Mesendoderm (in vitro differentiated cells): ENCODE measurements around the gene ARHGAP6.

Experiments used
- DNase-seq: peaks from one replicate; pipeline ENCODE4 v3.0.0; 2013
- H2AK5ac ChIP-seq: 2 replicates; pipeline ENCODE4 v1.6.1; 2013; ENCODE audit warnings: low read length, inconsistent platforms
- H2BK120ac ChIP-seq: 2 replicates; pipeline ENCODE4 v1.6.1; 2013; ENCODE audit warnings: low read depth, mild to moderate bottlenecking, low read length, moderate library complexity, mixed read lengths
- H2BK15ac ChIP-seq: replicated peaks from 2 replicates; pipeline ENCODE4 v1.6.1; 2013; ENCODE audit warnings: low read depth, mild to moderate bottlenecking, moderate library complexity
- H2BK5ac ChIP-seq: 2 replicates; pipeline ENCODE4 v1.6.1; 2013; ENCODE audit warnings: low read length, inconsistent platforms
- H3K18ac ChIP-seq: 2 replicates; pipeline ENCODE4 v1.6.1; 2013; ENCODE audit warnings: mild to moderate bottlenecking, low read length, mixed read lengths
- H3K23ac ChIP-seq: one replicate; pipeline ENCODE4 v1.6.1; 2013; ENCODE audit warnings: low read length
- H3K27ac ChIP-seq: 2 replicates; pipeline ENCODE4 v1.5.1; 2013; ENCODE audit warnings: low read depth, mild to moderate bottlenecking, inconsistent platforms, low read length, moderate library complexity
- H3K27me3 ChIP-seq: 2 replicates; pipeline ENCODE4 v1.6.1; 2013; ENCODE audit warnings: low read length, control low read depth, mild to moderate bottlenecking, inconsistent platforms; ENCODE audit not compliant: insufficient read depth, poor library complexity
- H3K36me3 ChIP-seq: 2 replicates; pipeline ENCODE4 v1.6.1; 2013; ENCODE audit warnings: low read length, inconsistent platforms; ENCODE audit not compliant: control insufficient read depth, insufficient read depth
- H3K4ac ChIP-seq: one replicate; pipeline ENCODE4 v1.6.1; 2013; ENCODE audit warnings: low read depth, mild to moderate bottlenecking, low read length, moderate library complexity
- H3K4me1 ChIP-seq: 2 replicates; pipeline ENCODE4 v1.6.1; 2013; ENCODE audit warnings: low read depth, low read length, inconsistent platforms; ENCODE audit not compliant: control insufficient read depth
- H3K4me2 ChIP-seq: 2 replicates; pipeline ENCODE4 v1.6.1; 2013; ENCODE audit warnings: low read length
- H3K4me3 ChIP-seq: 2 replicates; pipeline ENCODE4 v1.5.1; 2013; ENCODE audit warnings: mild to moderate bottlenecking, low read length
- H3K56ac ChIP-seq: one replicate; pipeline ENCODE4 v1.6.1; 2013; ENCODE audit warnings: low read length
- H3K79me1 ChIP-seq: 2 replicates; pipeline ENCODE4 v1.6.1; 2013; ENCODE audit warnings: low read length, inconsistent platforms
- H3K79me2 ChIP-seq: 2 replicates; pipeline ENCODE4 v1.6.1; 2013; ENCODE audit warnings: mild to moderate bottlenecking, low read length; ENCODE audit not compliant: control insufficient read depth, insufficient read depth
- H3K9ac ChIP-seq: 2 replicates; pipeline ENCODE4 v1.6.1; 2013; ENCODE audit warnings: low read length, inconsistent platforms
- H4K5ac ChIP-seq: one replicate; pipeline ENCODE4 v1.6.1; 2013; ENCODE audit warnings: low read length
- H4K8ac ChIP-seq: one replicate; pipeline ENCODE4 v1.6.1; 2013; ENCODE audit warnings: low read depth, mild to moderate bottlenecking, control low read depth, low read length, moderate library complexity
- WGBS: extraction: QIAGEN DNeasy Blood & Tissue Kit; methylation state at CpG from one replicate; pipeline ENCODE4 v1.1.7; 2013; ENCODE audit warnings: low lambda C conversion rate, missing lambda C conversion rate; ENCODE audit not compliant: insufficient coverage; ENCODE audit errors: extremely low coverage; 5-methylcytosine and 5-hydroxymethylcytosine counted together

The ARHGAP6 gene

GRCh38 chrX:11266573-11267003, 399.1 kb downstream of the ARHGAP6 start:
- Histone ChIP-seq H4K8ac (peak overlapping the region; percentile 56), H3K4me3 (no peak overlapping the region), H3K79me1 (no peaks in the 10 kb centered on the region), H2AK5ac (no peak overlapping the region), H4K5ac (no peak overlapping the region), H3K36me3 (no peaks in the 10 kb centered on the region), H3K4ac (no peak overlapping the region), H3K4me1 (no peaks in the 10 kb centered on the region), H3K18ac (no peak overlapping the region), H3K79me2 (no peaks in the 10 kb centered on the region), H3K56ac (no peak overlapping the region), H3K27me3 (no peaks in the 10 kb centered on the region), H3K9ac (no peak overlapping the region), H3K4me2 (no peak overlapping the region), H2BK15ac (no peak overlapping the region), H2BK120ac (no peak overlapping the region), H2BK5ac (no peak overlapping the region), H3K27ac (no peak overlapping the region), H3K23ac (no peak overlapping the region)
- DNase-seq: no peak
- no CpG with 5 or more reads among the region's 5 CpGs for WGBS

GRCh38 chrX:11265352-11265751, 400.4 kb downstream of the ARHGAP6 start:
- Histone ChIP-seq H3K27ac (no peak overlapping the region), H2BK15ac (no peak overlapping the region), H3K9ac (no peak overlapping the region), H3K27me3 (no peaks in the 10 kb centered on the region), H3K79me2 (no peaks in the 10 kb centered on the region), H2AK5ac (no peak overlapping the region), H3K18ac (no peak overlapping the region), H3K56ac (no peak overlapping the region), H3K4me2 (no peak overlapping the region), H2BK120ac (no peak overlapping the region), H3K36me3 (no peaks in the 10 kb centered on the region), H3K79me1 (no peaks in the 10 kb centered on the region), H2BK5ac (no peak overlapping the region), H3K23ac (no peak overlapping the region), H3K4me3 (no peak overlapping the region), H4K8ac (no peak overlapping the region), H3K4ac (no peak overlapping the region), H4K5ac (no peak overlapping the region), H3K4me1 (no peaks in the 10 kb centered on the region)
- no peak for DNase-seq
- no CpG with 5 or more reads among the region's 3 CpGs for WGBS

- H2BK120ac ChIP-seq: no peak overlapping the region
- no peak overlapping the region for H3K4me2 ChIP-seq
- no peak overlapping the region for H2AK5ac ChIP-seq
- no peak overlapping the region for H4K8ac ChIP-seq
- H3K4me1 ChIP-seq: no peaks in the 10 kb centered on the region
- H3K27me3 ChIP-seq: no peaks in the 10 kb centered on the region
- no peak for DNase-seq
- no peaks in the 10 kb centered on the region for H3K36me3 ChIP-seq
- no peak overlapping the region for H3K18ac ChIP-seq
- no peak overlapping the region for H4K5ac ChIP-seq
- H3K56ac ChIP-seq: no peak overlapping the region
- H2BK5ac ChIP-seq: no peak overlapping the region
- no peak overlapping the region for H3K4ac ChIP-seq
- no peak overlapping the region for H2BK15ac ChIP-seq
- no peak overlapping the region for H3K27ac ChIP-seq
- no peak overlapping the region for H3K4me3 ChIP-seq
- H3K79me1 ChIP-seq: no peaks in the 10 kb centered on the region
- no peak overlapping the region for H3K23ac ChIP-seq
- H3K79me2 ChIP-seq: no peaks in the 10 kb centered on the region
- no CpG with 5 or more reads among the region's 1 CpG for WGBS
- no peak overlapping the region for H3K9ac ChIP-seq
Observed at GRCh38 chrX:11264925-11265324, 400.8 kb downstream of the ARHGAP6 start.

GRCh38 chrX:11261260-11261659, 404.5 kb downstream of the ARHGAP6 start:
- H3K4me2 ChIP-seq: no peak overlapping the region
- H2AK5ac ChIP-seq: no peak overlapping the region
- H3K9ac ChIP-seq: no peak overlapping the region
- H3K4me1 ChIP-seq: no peaks in the 10 kb centered on the region
- no peak overlapping the region for H3K4me3 ChIP-seq
- H2BK15ac ChIP-seq: no peak overlapping the region
- no peak overlapping the region for H4K5ac ChIP-seq
- no peaks in the 10 kb centered on the region for H3K79me2 ChIP-seq
- WGBS: no CpG with 5 or more reads among the region's 1 CpG
- H3K18ac ChIP-seq: no peak overlapping the region
- no peak overlapping the region for H2BK120ac ChIP-seq
- H2BK5ac ChIP-seq: no peak overlapping the region
- no peak for DNase-seq
- no peak overlapping the region for H3K27ac ChIP-seq
- H3K36me3 ChIP-seq: no peaks in the 10 kb centered on the region
- no peak overlapping the region for H3K56ac ChIP-seq
- no peak overlapping the region for H3K23ac ChIP-seq
- H3K4ac ChIP-seq: no peak overlapping the region
- no peaks in the 10 kb centered on the region for H3K79me1 ChIP-seq
- H3K27me3 ChIP-seq: no peaks in the 10 kb centered on the region
- no peak overlapping the region for H4K8ac ChIP-seq

- Histone ChIP-seq H3K56ac (no peak overlapping the region), H2BK15ac (no peak overlapping the region), H3K4me1 (no peaks in the 10 kb centered on the region), H3K27me3 (no peaks in the 10 kb centered on the region), H3K4me2 (no peak overlapping the region), H4K8ac (no peak overlapping the region), H2BK120ac (no peak overlapping the region), H3K36me3 (no peaks in the 10 kb centered on the region), H3K23ac (no peak overlapping the region), H3K18ac (no peak overlapping the region), H3K79me1 (no peaks in the 10 kb centered on the region), H4K5ac (no peak overlapping the region), H3K27ac (no peak overlapping the region), H3K9ac (no peak overlapping the region), H3K4me3 (no peak overlapping the region), H3K4ac (no peak overlapping the region), H3K79me2 (no peaks in the 10 kb centered on the region), H2BK5ac (no peak overlapping the region), H2AK5ac (no peak overlapping the region)
- WGBS: no CpG with 5 or more reads among the region's 1 CpG
- no peak for DNase-seq
Observed at GRCh38 chrX:11259437-11259836, 406.3 kb downstream of the ARHGAP6 start.

GRCh38 chrX:11257711-11258110, 408.0 kb downstream of the ARHGAP6 start:
- no peak for DNase-seq
- WGBS: no CpG with 5 or more reads among the region's 2 CpGs
- no peak overlapping the region for H2BK15ac ChIP-seq

More at GRCh38 chrX:11257711-11258110, 408.0 kb downstream of the ARHGAP6 start:
- Histone ChIP-seq H4K8ac (no peak overlapping the region), H2BK120ac (no peak overlapping the region), H3K4me1 (no peaks in the 10 kb centered on the region), H3K23ac (no peak overlapping the region), H3K4me3 (no peak overlapping the region), H4K5ac (no peak overlapping the region), H3K18ac (no peak overlapping the region), H3K36me3 (no peaks in the 10 kb centered on the region), H3K79me2 (no peaks in the 10 kb centered on the region), H3K4me2 (no peak overlapping the region), H3K56ac (no peak overlapping the region), H2AK5ac (no peak overlapping the region), H3K27me3 (no peaks in the 10 kb centered on the region), H3K9ac (no peak overlapping the region), H3K4ac (no peak overlapping the region), H3K79me1 (no peaks in the 10 kb centered on the region), H2BK5ac (no peak overlapping the region), H3K27ac (no peak overlapping the region)
